MM.1S (cell line): ENCODE data around the gene RSRC1.

Experiments used
- DNase-seq: peaks from one replicate; pipeline ENCODE4 v3.0.0-alpha.2; 2015
- H2AFZ ChIP-seq: fragments of 300-600 bp; sonication (generic); 2 replicates; pipeline ENCODE4 v1.6.0; 2016; ENCODE audit warnings: antibody characterized with exemption, low read length
- H3F3A ChIP-seq: fragments of 300-600 bp; sonication (generic); 2 replicates; pipeline ENCODE4 v1.6.1; 2016; ENCODE audit warnings: mild to moderate bottlenecking, antibody characterized with exemption, low read length, moderate library complexity, mixed read lengths; ENCODE audit not compliant: insufficient read depth
- H3K27ac ChIP-seq: fragments of 300-600 bp; sonication (generic); 2 replicates; pipeline ENCODE4 v1.5.1; 2016; ENCODE audit warnings: mild to moderate bottlenecking, low read length
- H3K27me3 ChIP-seq: fragments of 300-600 bp; sonication (generic); replicated peaks from 2 replicates; pipeline ENCODE4 v1.6.0; 2016; ENCODE audit warnings: low read length; ENCODE audit not compliant: insufficient read depth
- H3K36me3 ChIP-seq: fragments of 300-600 bp; sonication (generic); replicated peaks from 2 replicates; pipeline ENCODE4 v1.6.1; 2016; ENCODE audit warnings: mild to moderate bottlenecking, low read length, mixed read lengths; ENCODE audit not compliant: insufficient read depth
- H3K4me1 ChIP-seq: fragments of 300-600 bp; sonication (generic); 2 replicates; pipeline ENCODE4 v1.6.1; 2016; ENCODE audit warnings: low read length, mixed read lengths
- H3K4me2 ChIP-seq: fragments of 300-600 bp; sonication (generic); 2 replicates; pipeline ENCODE4 v1.6.0; 2016; ENCODE audit warnings: low read depth, low read length
- H3K4me3 ChIP-seq: fragments of 300-600 bp; sonication (generic); 2 replicates; pipeline ENCODE4 v1.5.1; 2016; ENCODE audit warnings: low read length, mixed read lengths
- H3K79me2 ChIP-seq: fragments of 300-600 bp; sonication (generic); 2 replicates; pipeline ENCODE4 v1.6.1; 2016; ENCODE audit warnings: mixed run types, low read length, mixed read lengths
- H3K9ac ChIP-seq: fragments of 300-600 bp; sonication (generic); 2 replicates; pipeline ENCODE4 v1.6.1; 2016; ENCODE audit warnings: low read length, mixed read lengths
- H3K9me2 ChIP-seq: fragments of 300-600 bp; sonication (generic); replicated peaks from 2 replicates; pipeline ENCODE4 v1.6.1; 2016; ENCODE audit warnings: mild to moderate bottlenecking, low read length, mixed read lengths; ENCODE audit not compliant: insufficient read depth
- H3K9me3 ChIP-seq: fragments of 300-600 bp; sonication (generic); replicated peaks from 2 replicates; pipeline ENCODE4 v1.6.1; 2016; ENCODE audit warnings: mild to moderate bottlenecking, low read length, mixed read lengths; ENCODE audit not compliant: insufficient read depth
- H4K20me1 ChIP-seq: fragments of 300-600 bp; sonication (generic); 2 replicates; pipeline ENCODE4 v1.6.1; 2016; ENCODE audit warnings: mild to moderate bottlenecking, low read length, moderate library complexity, mixed read lengths; ENCODE audit not compliant: insufficient read depth
- EZH2 ChIP-seq: fragments of 300-600 bp; sonication (generic); optimal IDR thresholded peaks from 2 replicates; pipeline ENCODE3; 2017; ENCODE audit warnings: low read depth, mild to moderate bottlenecking, antibody characterized with exemption, low read length, mixed read lengths
- EZH2phosphoT487 ChIP-seq: fragments of 300-600 bp; sonication (generic); IDR thresholded peaks from 2 replicates; pipeline ENCODE4 v1.6.1; 2018; ENCODE audit warnings: antibody characterized with exemption, low read length
- TF ChIP-seq, protein P1 (sequence below): fragments of 300-600 bp; sonication (generic); IDR thresholded peaks from 2 replicates; pipeline ENCODE4 v1.5.1; 2016; ENCODE audit warnings: antibody characterized with exemption, low read length, mixed read lengths

The RSRC1 gene

DNA sequence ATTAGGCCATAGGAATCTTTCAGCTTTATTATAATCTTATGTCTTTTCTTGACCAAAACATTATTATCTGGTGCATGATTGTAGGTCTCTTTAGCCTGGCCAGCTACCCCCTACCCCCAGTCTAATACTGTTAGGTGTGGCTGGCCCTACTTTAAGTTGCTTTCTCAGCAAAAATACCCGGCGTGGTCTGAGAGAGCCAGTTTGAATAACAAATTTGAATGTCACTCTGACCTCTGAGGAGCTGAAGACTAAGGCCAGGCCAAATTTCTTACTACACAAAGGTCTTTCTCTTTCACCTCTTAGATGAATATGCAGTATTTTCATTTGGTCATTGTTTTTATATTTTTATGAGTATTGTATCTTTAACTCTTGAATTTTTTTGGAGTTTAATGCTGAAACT, 272.6 kb downstream of the RSRC1 start:
- no peaks in the 10 kb centered on the region for H3K27me3 ChIP-seq
- 0 out of 2 replicates have a peak overlapping the region, but pooled peaks have one; percentile 37 for H2AFZ ChIP-seq
- peak overlapping the region; percentile 26; the same call in 1 of the 2 replicates for H3K27ac ChIP-seq
- peak overlapping the region; percentile 47 for H3K4me2 ChIP-seq
- DNase-seq, result peak; percentile 73
- H3K79me2 ChIP-seq, result no peaks in the 10 kb centered on the region
- H3K9ac ChIP-seq, result peak overlapping the region; percentile 2; the same call in 1 of the 2 replicates
- H3F3A ChIP-seq, result no peaks in the 10 kb centered on the region
- no peak overlapping the region for H3K4me3 ChIP-seq
- H4K20me1 ChIP-seq, result no peaks in the 10 kb centered on the region
- no peaks in the 10 kb centered on the region for H3K9me2 ChIP-seq
- H3K4me1 ChIP-seq, result peaks cover 13% of the 10 kb centered on the region
- H3K9me3 ChIP-seq, result no peaks in the 10 kb centered on the region
- no peaks in the 10 kb centered on the region for H3K36me3 ChIP-seq
- TF ChIP-seq EZH2 (no peak), EZH2phosphoT487 (no peak)
- TF ChIP-seq, protein P1, sequence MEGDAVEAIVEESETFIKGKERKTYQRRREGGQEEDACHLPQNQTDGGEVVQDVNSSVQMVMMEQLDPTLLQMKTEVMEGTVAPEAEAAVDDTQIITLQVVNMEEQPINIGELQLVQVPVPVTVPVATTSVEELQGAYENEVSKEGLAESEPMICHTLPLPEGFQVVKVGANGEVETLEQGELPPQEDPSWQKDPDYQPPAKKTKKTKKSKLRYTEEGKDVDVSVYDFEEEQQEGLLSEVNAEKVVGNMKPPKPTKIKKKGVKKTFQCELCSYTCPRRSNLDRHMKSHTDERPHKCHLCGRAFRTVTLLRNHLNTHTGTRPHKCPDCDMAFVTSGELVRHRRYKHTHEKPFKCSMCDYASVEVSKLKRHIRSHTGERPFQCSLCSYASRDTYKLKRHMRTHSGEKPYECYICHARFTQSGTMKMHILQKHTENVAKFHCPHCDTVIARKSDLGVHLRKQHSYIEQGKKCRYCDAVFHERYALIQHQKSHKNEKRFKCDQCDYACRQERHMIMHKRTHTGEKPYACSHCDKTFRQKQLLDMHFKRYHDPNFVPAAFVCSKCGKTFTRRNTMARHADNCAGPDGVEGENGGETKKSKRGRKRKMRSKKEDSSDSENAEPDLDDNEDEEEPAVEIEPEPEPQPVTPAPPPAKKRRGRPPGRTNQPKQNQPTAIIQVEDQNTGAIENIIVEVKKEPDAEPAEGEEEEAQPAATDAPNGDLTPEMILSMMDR, result no peak

DNA sequence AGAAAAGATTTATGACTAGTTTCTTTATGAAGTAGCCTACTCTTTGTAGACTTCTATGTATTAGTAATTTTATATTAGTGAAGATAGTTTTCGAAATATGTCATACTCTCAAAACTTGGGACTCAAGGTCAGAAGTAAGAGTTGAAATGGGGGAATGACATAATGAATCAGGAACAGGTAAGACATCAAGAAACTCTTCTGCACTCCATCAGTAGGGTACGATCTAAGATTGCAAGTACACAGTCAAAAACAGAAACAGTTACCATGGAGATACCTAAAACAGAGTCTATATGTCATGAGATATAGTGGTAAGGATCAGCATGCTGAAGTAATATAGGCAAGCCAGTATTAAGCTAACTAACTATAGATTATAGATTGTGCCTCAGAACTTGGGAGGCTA, 274.1 kb downstream of the RSRC1 start:
- Histone ChIP-seq H3K79me2 (no peaks in the 10 kb centered on the region), H3K27ac (no peak overlapping the region), H3K27me3 (no peaks in the 10 kb centered on the region), H2AFZ (no peak overlapping the region), H3K36me3 (no peaks in the 10 kb centered on the region), H3K9ac (no peak overlapping the region), H3K4me3 (no peak overlapping the region), H3K4me1 (peaks cover 13% of the 10 kb centered on the region), H3K9me3 (no peaks in the 10 kb centered on the region), H3K9me2 (no peaks in the 10 kb centered on the region), H4K20me1 (no peaks in the 10 kb centered on the region), H3K4me2 (no peak overlapping the region), H3F3A (no peaks in the 10 kb centered on the region)
- TF ChIP-seq EZH2phosphoT487, result no peak
- TF ChIP-seq, protein P1, result no peak
- no peak for TF ChIP-seq EZH2
- DNase-seq, result no peak

DNA sequence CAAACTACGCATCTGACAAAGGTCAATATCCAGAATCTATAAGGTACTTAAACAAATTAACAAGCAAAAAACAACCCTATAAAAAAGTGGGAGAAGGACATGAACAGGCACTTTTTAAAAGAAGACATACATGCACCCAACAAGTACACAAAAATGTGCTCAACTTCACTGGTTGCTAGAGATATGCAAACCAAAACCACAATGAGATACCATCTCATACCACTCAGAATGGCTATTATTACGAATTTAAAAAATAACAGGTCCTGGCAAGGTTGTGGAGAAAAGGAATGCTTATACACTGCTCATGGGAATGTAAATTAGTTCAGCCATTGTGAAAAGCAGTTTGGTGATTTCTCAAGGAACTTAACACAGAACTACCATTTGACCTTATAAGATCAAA, 285.5 kb downstream of the RSRC1 start:
- Histone ChIP-seq H3K4me1 (0 out of 2 replicates have a peak, but pooled peaks cover 3% of the 10 kb centered on the region), H3K9me3 (no peaks in the 10 kb centered on the region), H3K27ac (no peak overlapping the region), H3K4me3 (no peak overlapping the region), H3K79me2 (no peaks in the 10 kb centered on the region), H2AFZ (no peak overlapping the region), H3K9me2 (no peaks in the 10 kb centered on the region), H4K20me1 (no peaks in the 10 kb centered on the region), H3F3A (no peaks in the 10 kb centered on the region), H3K4me2 (no peak overlapping the region), H3K9ac (no peak overlapping the region), H3K36me3 (no peaks in the 10 kb centered on the region), H3K27me3 (no peaks in the 10 kb centered on the region)
- no peak for TF ChIP-seq EZH2phosphoT487
- TF ChIP-seq EZH2, result no peak
- TF ChIP-seq, protein P1, result no peak
- DNase-seq, result no peak
